ENCODE measurements around the gene BCL6B.

GRCh38 chr17:6994118-6994598 lies 28.7 kb upstream of the BCL6B start:
- TF ChIP-seq E2F1 (CRISPR knock-in tag; IDR thresholded peaks at IDR 0.05) (no peak), CTCF (IDR thresholded peaks at IDR 0.05) (no peak), ATF2 (CRISPR knock-in tag; IDR thresholded peaks at IDR 0.05; ENCODE audit: borderline replicate concordance, low read depth) (no peak), JUN (CRISPR knock-in tag; IDR thresholded peaks at IDR 0.05) (no peak), HMGXB4 (CRISPR knock-in tag; IDR thresholded peaks at IDR 0.05) (no peak), TP53 (CRISPR knock-in tag; IDR thresholded peaks at IDR 0.05) (no peak), KAT7 (CRISPR knock-in tag; IDR thresholded peaks at IDR 0.05; ENCODE audit: borderline replicate concordance) (no peak), CREB1 (CRISPR knock-in tag; IDR thresholded peaks at IDR 0.05) (no peak), SP1 (CRISPR knock-in tag; conservative IDR thresholded peaks at IDR 0.05) (no peak), E2F5 (CRISPR knock-in tag; IDR thresholded peaks at IDR 0.05) (no peak), RORB (CRISPR knock-in tag; IDR thresholded peaks at IDR 0.05) (no peak), ZNF317 (CRISPR knock-in tag; IDR thresholded peaks at IDR 0.05; ENCODE audit: borderline replicate concordance, low read depth) (no peak), PRDM15 (CRISPR knock-in tag; IDR thresholded peaks at IDR 0.05) (no peak), CREM (CRISPR knock-in tag; IDR thresholded peaks at IDR 0.05) (no peak)

Measured in WTC11 (cell line).